ENCODE data around the gene SEMA7A. TPM values are rescaled to one million over a fixed set of nuclear protein-coding genes. Genes with fewer than 3 reads are reported as not detected.

The SEMA7A gene
- polyA plus RNA-seq, 1 donor from 2014 or later = 5.0 TPM

DNA sequence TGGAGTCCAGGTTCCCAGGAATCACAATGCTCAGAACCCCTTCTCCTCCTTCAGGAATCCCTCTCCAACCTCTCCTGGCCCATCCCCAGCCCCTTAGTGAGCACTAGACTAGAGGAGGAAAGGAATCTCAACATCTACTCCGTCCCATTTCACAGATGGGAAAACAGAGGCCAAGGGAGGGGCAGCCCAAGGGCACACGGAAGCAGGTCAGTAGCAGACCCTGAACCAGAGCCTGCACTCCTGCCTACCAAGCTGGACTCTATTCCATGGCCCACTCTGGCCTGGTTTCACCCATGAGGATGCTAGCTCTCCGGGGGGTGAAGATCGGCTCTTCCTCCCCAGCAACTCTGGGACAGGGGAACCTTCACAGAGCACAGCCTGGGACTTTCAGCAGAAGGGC lies 14.3 kb downstream of the SEMA7A start:
- peaks cover 49 to 58% (median 55%) of the 10 kb centered on the region in 3 donors for H3K4me1 Mint-ChIP-seq
- H3K36me3 Mint-ChIP-seq = peaks cover 4% of the 10 kb centered on the region

DNA sequence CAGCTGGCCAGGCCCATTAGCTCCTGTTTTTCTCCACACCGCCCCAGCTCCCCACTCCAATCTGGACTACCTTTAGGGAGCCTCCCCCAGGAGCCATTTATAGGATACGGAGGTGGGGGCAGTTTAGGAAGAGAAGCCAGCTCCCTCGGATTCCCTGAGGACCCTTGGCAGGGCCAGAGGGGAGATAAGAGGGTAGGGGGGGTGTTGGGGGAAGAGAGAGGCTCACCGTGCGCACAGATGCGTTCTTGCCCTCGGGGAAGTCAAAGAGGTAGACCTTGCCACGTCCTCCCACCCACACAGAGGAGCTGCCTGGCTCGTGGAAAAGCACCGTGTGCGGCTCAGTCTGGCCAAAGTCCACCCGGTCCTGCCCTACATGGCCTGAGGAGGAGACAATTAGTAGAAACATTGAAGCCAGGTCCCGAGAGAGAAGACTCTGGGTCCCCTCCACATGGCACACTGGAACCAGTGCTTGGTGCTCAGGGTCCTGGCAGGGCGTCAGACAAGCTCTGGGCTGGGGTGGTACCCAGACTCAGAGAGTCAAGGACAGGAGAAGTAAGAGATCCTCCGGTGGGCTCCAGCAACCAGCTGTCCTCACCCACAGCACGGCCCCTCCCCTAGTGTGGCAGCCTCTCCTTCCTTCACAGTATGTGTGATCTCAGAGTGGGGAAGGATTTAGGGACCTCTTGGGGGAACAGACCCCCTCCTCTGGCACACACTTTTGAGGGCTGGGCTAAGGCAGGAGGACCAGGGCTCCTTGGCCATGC lies 15.0 kb downstream of the SEMA7A start:
- peaks cover 4% of the 10 kb centered on the region for H3K36me3 Mint-ChIP-seq
- peak overlapping the region in 2 of 4 donors; percentile 43 to 85 for H3K4me3 Mint-ChIP-seq
- no peaks in the 10 kb centered on the region for H3K27me3 Mint-ChIP-seq
- H3K4me1 Mint-ChIP-seq = peaks cover 43 to 52% (median 50%) of the 10 kb centered on the region in 3 donors
- H3K9me3 Mint-ChIP-seq = no peaks in the 10 kb centered on the region
- peak overlapping the region; percentile 77 to 92 (median 78) for H3K27ac Mint-ChIP-seq

More for the DNA sequence above, 14.3 kb downstream of the SEMA7A start:
- Mint-ChIP-seq H3K9me3 (no peaks in the 10 kb centered on the region), H3K4me3 (peak overlapping the region in 2 of 4 donors; percentile 29 to 43), H3K27me3 (no peaks in the 10 kb centered on the region), H3K27ac (peak overlapping the region; percentile 23 to 78 (median 77))

DNA sequence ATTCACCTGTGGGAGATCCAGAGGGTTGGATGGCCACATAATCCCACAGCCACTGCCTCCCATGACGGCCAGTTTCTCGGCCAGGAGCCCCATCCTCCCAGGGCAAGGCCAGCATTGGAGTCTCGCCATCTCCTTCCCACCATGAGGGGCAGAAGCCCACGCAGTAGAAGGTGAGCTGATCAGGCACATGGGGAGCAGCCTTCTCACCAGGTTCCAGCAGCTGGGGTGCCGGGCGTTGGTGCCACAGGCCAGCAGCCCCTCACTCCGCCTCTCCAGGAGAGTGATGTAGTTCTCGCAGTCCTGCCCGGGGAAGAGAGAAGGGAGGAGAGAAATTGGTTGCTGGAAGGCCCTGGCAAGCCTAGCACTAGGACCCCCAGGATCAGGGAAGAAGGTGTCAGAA lies 16.1 kb downstream of the SEMA7A start:
- H3K4me3 Mint-ChIP-seq = peak overlapping the region in 1 of 4 donors; percentile 22
- H3K27me3 Mint-ChIP-seq = no peaks in the 10 kb centered on the region
- no peaks in the 10 kb centered on the region for H3K9me3 Mint-ChIP-seq
- H3K4me1 Mint-ChIP-seq = peaks cover 35 to 42% (median 40%) of the 10 kb centered on the region in 3 donors
- H3K36me3 Mint-ChIP-seq = peaks cover 9% of the 10 kb centered on the region
- H3K27ac Mint-ChIP-seq = peak overlapping the region in 1 of 3 donors; percentile 78

DNA sequence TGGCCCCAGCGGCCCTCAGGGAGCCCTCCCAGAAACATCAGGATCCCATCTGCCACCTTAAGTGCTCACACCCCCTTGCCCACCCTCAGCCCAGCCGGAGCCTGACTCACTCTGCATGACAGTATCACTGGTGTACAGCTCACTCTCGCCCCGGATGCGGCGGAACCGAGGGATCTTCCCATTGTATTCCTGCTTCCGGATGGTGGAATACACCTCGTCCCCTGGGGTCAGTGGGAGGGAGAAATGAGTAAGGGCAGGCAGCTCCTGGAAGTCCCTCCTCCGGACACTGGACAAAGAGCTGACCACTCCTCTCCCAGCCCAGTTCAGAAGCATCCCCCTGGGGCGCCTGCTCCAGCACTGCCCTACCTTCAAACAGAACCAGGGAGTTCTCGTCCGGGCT lies 16.5 kb downstream of the SEMA7A start:
- no peaks in the 10 kb centered on the region for H3K9me3 Mint-ChIP-seq
- no peak overlapping the region for H3K4me3 Mint-ChIP-seq
- H3K27ac Mint-ChIP-seq = peak overlapping the region; percentile 6 to 58 (median 10)
- H3K36me3 Mint-ChIP-seq = peaks cover 9% of the 10 kb centered on the region
- no peaks in the 10 kb centered on the region for H3K27me3 Mint-ChIP-seq
- peaks cover 31 to 38% (median 37%) of the 10 kb centered on the region in 3 donors for H3K4me1 Mint-ChIP-seq

DNA sequence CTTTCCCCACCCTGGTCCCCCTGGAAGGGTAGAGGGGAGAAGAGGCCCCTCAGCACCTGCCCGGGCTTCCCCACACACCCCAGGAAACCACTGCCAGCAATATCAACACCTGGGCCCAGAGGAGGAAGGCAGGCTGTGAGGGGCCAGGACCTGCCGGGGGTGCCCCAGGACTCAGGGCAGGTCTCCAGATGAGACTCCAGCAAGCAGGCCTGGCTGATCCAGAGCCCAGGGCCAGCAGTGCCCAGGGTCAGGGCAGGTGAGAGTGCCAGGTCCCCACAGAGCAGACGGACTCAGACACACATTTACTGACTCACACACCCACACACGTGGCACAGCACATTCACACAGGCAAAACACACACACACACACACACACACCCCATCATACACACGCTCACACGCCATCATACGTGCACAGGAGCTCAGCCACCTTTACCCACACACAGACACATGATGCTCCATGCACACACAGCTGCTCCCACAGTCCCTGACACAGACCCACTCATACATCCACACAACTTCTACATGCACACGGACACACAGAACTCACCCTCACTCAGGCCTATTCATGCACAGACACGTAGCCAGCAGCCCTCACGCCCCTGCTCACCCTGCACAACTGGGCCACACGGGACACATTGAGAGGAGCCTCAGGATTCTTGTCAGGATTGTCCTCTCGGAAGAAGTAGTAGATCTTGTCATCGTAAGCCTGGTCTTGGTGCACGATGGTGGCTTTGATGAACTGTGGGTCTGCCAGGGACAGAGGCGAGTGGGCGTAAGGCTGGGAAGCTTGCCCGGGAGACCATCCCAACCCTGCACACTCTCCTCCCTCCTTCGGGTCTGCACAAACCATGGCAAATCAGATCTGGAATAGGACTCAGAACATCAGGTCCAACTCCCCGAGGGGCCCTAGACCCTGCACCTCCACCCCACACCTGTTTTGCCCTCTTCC lies 17.5 kb downstream of the SEMA7A start:
- Mint-ChIP-seq H3K4me1 (peaks cover 24 to 29% (median 28%) of the 10 kb centered on the region in 3 donors), H3K27ac (peak overlapping the region; percentile 6 to 87 (median 69)), H3K36me3 (peaks cover 9% of the 10 kb centered on the region), H3K27me3 (no peaks in the 10 kb centered on the region), H3K9me3 (no peaks in the 10 kb centered on the region), H3K4me3 (peak overlapping the region in 2 of 4 donors; percentile 35 to 47)

DNA sequence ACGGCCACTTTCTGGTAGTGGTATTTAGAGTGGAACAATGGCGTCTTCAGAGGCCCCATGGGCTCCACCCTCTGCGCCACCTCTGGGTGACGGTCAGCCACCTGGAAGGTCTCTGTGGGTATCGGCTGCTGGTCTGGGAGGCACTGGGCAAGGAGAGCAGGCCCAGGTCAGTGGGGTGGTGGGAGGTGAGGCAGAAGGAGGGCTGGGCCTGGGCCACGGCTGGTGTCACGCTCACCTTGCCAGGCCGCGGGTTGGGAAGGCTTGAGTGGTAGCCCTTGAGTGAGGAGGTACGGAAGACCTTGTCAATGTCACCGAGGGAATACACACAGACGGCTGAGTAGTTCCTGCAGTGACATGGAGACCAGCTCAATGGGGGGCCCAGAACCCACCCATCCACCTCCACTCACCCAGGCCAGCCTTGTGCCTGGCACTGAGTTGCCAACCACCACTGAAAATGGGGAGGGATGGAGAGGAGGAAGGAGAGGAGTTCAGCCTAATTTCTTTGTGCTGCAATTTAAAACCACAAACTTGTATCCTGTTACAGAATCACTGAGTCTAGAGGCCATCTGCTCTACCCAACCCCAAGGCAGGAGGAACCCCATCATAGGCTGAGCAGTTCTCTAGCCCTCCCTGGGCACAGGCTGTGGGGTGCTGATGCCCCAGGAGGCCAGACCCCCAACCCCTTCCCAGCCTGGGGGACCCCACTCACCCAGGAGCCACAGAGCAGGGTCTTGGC lies 19.0 kb downstream of the SEMA7A start:
- H3K27me3 Mint-ChIP-seq = no peaks in the 10 kb centered on the region
- no peaks in the 10 kb centered on the region for H3K9me3 Mint-ChIP-seq
- peak overlapping the region in 1 of 4 donors; percentile 28 for H3K4me3 Mint-ChIP-seq
- H3K36me3 Mint-ChIP-seq = peaks cover 9% of the 10 kb centered on the region
- peak overlapping the region in 2 of 3 donors; percentile 71 to 85 for H3K27ac Mint-ChIP-seq
- H3K4me1 Mint-ChIP-seq = peaks cover 11 to 17% (median 15%) of the 10 kb centered on the region in 3 donors

DNA sequence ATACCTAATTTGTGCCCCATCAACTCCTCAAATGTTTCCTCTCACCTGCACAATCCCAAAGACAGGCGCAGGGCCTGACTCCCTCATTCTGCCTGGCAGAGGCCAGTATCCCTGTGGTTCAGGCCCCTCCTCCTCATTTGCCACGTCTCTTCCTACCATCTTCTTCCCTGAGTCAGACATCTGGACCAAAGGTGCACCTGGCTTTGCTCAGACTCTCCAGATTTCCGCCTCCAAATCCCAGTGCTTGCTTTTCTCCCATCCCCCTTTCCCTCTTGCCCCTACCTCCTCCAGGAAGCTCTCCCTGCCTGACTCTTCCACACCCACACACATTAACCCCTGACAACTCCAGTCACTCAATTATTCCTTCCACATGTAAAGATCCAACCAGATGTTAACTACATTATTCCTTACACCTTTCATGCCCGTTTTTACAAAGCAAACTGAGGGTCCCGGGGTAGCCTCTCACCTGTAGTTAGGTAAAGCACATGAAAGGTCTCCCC lies 19.6 kb downstream of the SEMA7A start:
- Mint-ChIP-seq H3K36me3 (peaks cover 9% of the 10 kb centered on the region), H3K9me3 (no peaks in the 10 kb centered on the region), H3K27me3 (no peaks in the 10 kb centered on the region), H3K4me1 (peaks cover 11 to 15% (median 14%) of the 10 kb centered on the region in 3 donors), H3K4me3 (peak overlapping the region in 1 of 4 donors; percentile 5), H3K27ac (peak overlapping the region in 1 of 3 donors; percentile 4)

DNA sequence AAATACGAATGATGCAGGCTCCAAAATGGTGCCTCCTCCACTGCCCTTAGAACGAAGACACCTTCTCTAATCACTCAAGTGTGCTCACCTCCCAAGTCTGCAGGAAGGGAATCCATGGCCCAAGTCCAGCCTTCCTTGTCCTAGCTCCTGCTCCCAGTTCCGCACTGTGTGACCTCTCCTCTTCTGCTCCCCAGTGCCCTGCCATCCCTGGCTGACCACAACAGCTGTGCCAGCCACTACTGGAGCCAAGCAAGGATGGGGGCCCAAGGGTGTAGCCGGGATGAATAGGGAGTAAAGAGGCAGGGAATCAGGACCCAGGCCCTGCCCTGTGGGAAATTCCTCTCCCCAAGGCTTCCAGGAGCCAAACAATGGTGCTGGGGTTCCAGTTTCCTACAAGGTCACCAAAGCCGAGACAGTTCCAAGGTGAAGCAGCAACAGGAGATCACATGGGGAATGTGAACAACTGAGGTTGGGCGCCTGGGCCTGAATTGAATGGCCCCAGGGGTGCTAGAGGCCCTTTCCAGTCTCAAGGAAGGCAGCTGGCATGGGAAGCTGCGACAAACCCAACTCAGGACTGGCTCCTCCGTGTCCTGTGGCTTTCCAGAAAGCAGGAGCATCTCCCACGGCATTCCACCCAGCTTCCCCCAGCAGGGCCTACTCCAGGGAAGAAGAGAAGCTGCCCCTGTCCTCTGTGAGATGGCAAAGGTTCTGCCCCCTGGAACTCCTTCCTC lies 20.2 kb downstream of the SEMA7A start:
- H3K27me3 Mint-ChIP-seq = no peaks in the 10 kb centered on the region
- peaks cover 9% of the 10 kb centered on the region for H3K36me3 Mint-ChIP-seq
- peaks cover 6 to 14% (median 13%) of the 10 kb centered on the region in 3 donors for H3K4me1 Mint-ChIP-seq
- peak overlapping the region in 1 of 4 donors; percentile 5 for H3K4me3 Mint-ChIP-seq
- H3K27ac Mint-ChIP-seq = peak overlapping the region in 1 of 3 donors; percentile 4
- no peaks in the 10 kb centered on the region for H3K9me3 Mint-ChIP-seq

DNA sequence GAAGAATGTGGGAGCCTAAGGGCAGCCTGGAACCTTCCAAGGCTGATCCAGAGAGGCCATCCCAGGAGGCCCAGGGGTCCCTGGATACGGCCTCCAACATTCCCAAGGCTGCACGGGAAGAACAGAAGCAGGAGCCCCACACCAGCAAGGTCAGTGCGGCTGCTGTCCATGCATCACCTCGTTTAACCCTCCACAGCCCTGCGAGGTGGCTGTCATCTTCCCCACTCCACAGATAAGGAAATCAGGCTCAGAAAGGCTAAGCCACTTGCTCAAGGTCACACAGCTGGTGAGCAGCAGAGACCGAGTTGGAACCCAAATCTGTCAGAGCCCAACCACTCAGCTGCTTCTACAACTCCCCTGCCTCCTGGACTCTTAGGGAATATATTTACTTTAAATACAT lies 21.6 kb downstream of the SEMA7A start:
- Mint-ChIP-seq H3K4me3 (no peak overlapping the region), H3K4me1 (peaks cover 6 to 18% (median 13%) of the 10 kb centered on the region in 3 donors), H3K27me3 (no peaks in the 10 kb centered on the region), H3K27ac (peak overlapping the region in 2 of 3 donors; percentile 13 to 39), H3K36me3 (peaks cover 9% of the 10 kb centered on the region), H3K9me3 (no peaks in the 10 kb centered on the region)

DNA sequence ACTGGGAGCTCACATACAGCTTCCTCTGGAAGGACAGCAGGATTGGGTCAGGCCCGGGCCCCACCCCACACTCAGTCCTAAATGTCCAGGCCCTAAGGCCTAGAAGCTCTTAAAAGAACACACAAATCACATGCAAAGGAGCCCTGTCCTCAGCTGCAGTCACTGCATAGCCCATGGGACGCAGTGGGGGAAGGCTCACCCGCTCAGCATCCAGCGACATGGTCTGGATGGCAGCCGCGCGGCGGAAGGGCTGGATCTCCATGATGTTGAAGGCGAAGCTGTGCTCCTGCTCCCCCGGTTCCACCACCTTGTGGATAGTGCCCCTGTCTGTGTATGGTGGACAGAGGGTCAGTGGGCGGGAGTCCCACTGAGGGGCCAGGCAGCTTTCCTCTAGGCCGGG lies 22.1 kb downstream of the SEMA7A start:
- peak overlapping the region; percentile 10 to 39 (median 13) for H3K27ac Mint-ChIP-seq

DNA sequence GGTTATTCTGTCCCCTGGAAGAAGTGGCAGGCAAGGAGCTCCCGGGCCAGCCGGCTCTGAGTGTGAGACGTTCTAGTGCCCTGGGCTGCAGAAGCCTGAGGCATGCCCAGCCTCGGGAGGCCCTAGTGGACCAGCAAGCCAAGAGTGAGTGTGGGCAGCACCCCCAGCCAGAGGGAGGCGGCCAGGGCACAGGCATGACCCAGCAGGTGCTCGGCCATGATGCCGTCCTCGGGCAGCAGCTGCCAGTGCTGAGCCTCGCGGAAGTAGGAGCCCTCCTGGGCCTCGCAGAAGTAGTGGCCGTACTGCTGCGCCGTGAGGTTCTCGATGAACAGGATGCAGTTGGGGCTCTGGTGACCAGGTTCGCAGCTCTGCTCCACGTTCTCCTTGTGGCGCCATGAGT lies 23.3 kb downstream of the SEMA7A start:
- Mint-ChIP-seq H3K4me3 (no peak overlapping the region), H3K27me3 (no peaks in the 10 kb centered on the region), H3K4me1 (peaks cover 13 to 22% (median 19%) of the 10 kb centered on the region in 3 donors), H3K27ac (no peak overlapping the region), H3K9me3 (no peaks in the 10 kb centered on the region), H3K36me3 (peaks cover 10% of the 10 kb centered on the region)

More for the DNA sequence above, 22.1 kb downstream of the SEMA7A start:
- Mint-ChIP-seq H3K36me3 (peaks cover 9% of the 10 kb centered on the region), H3K4me1 (peaks cover 7 to 20% (median 17%) of the 10 kb centered on the region in 3 donors), H3K4me3 (peak overlapping the region in 1 of 4 donors; percentile 60), H3K27me3 (no peaks in the 10 kb centered on the region), H3K9me3 (no peaks in the 10 kb centered on the region)

DNA sequence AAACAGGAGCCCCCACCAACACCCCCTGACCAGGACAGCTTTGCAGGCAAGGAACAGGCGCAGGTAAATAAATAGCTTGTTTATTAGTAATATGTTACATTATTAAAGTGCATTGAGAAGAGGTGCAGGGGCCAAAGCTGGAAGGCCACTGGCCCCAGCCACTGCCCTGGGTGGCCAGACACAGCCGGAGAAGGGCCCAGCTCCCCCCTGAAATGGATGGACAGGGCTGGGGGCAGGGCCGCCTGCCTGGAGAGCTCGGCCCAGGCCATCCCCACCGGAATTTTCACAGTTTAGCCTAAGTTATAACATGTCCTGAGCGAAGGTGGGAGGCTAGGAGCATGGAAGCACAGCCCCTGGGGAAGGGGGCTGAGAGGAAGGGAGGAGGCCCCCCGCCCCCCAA lies 24.5 kb downstream of the SEMA7A start:
- H3K36me3 Mint-ChIP-seq = peaks cover 7% of the 10 kb centered on the region
- no peaks in the 10 kb centered on the region for H3K27me3 Mint-ChIP-seq
- no peak overlapping the region for H3K27ac Mint-ChIP-seq
- H3K9me3 Mint-ChIP-seq = no peaks in the 10 kb centered on the region
- H3K4me3 Mint-ChIP-seq = no peak overlapping the region
- H3K4me1 Mint-ChIP-seq = peaks cover 18 to 29% (median 26%) of the 10 kb centered on the region in 3 donors

DNA sequence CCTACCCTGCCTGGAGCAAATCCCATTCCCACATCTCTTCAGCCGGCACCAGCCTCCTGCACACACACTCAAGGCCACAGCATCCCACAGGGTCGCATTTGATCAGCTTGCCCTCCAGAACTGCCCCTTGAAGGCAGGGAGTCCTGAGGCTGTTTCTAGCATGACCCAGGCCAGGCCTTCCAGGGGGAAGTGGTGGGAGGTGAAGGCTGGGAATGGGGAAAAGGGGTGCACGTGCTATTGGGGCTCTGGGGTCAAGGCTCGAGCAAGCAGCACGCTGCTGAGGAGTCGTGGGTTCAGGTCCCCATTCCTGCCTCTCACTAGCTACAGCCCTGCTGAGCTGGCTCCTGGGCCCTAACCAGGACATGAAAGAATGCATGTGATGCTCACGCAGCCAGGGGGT lies 24.9 kb downstream of the SEMA7A start:
- Mint-ChIP-seq H3K27me3 (no peaks in the 10 kb centered on the region), H3K4me1 (peaks cover 22 to 31% (median 30%) of the 10 kb centered on the region in 3 donors), H3K27ac (peak overlapping the region in 1 of 3 donors; percentile 65), H3K4me3 (no peak overlapping the region), H3K36me3 (peaks cover 7% of the 10 kb centered on the region), H3K9me3 (no peaks in the 10 kb centered on the region)

Measured in IgD-negative memory B cell (primary cell).